ENCODE data around the gene ZNF747. TPM values are rescaled to one million over a fixed set of nuclear protein-coding genes. Genes with fewer than 3 reads are reported as not detected.

ZNF747 gene
- total RNA-seq, 1 experiment from 2014 or later: 10.6 TPM

- CTCF ChIA-PET: interaction anchor here (0.6 kb wide), 1 partner anchor 407 kb away, joined by 5 read pairs; no protein-coding TSS in a partner anchor
- H3K36me3 ChIP-seq (ENCODE audit: insufficient read depth, low read length, poor library complexity, severe bottlenecking): no peaks in the 10 kb centered on the region
- H3K9me3 ChIP-seq (ENCODE audit: low read depth, low read length, poor library complexity, severe bottlenecking): no peaks in the 10 kb centered on the region
- no peak for TF ChIP-seq CTCF (conservative IDR thresholded peaks at IDR 0.05; ENCODE audit: low read depth, low read length)
- no peak for TF ChIP-seq EZH2 (IDR thresholded peaks at IDR 0.05; ENCODE audit: borderline replicate concordance, low read depth, low read length, poor library complexity, severe bottlenecking)
- no TSS peak for BruUV-seq (replicated peaks)
- intact Hi-C loops (cut with micrococcal nuclease; ENCODE audit: unreplicated experiment): loop anchor here (10.0 kb wide), 1 partner anchor 49 kb away; the partner anchor contains the start of gene SEPHS2
- H3K4me1 ChIP-seq (ENCODE audit: insufficient read depth, low read length, poor library complexity, severe bottlenecking): no peaks in the 10 kb centered on the region
- no peak overlapping the region for H3K27ac ChIP-seq (ENCODE audit: low read depth, low read length, poor library complexity, severe bottlenecking)
- H3K27me3 ChIP-seq (replicated peaks; ENCODE audit: insufficient read depth, low read depth, low read length, poor library complexity): no peaks in the 10 kb centered on the region
- no peak overlapping the region for H3K4me3 ChIP-seq (ENCODE audit: low read depth, low read length, poor library complexity, severe bottlenecking)
- POLR2A ChIA-PET (ENCODE audit: low non-redundant PET): no interaction called here
- DNase-seq (ENCODE audit: low spot score): no peak
These were observed 40.6 kb downstream of the ZNF747 start for GRCh38 chr16:30493941-30494488.

GRCh38 chr16:30491744-30492308 lies 42.8 kb downstream of the ZNF747 start:
- POLR2A ChIA-PET (ENCODE audit: low non-redundant PET): no interaction called here
- TF ChIP-seq EZH2 (IDR thresholded peaks at IDR 0.05; ENCODE audit: borderline replicate concordance, low read depth, low read length, poor library complexity, severe bottlenecking) (no peak), CTCF (conservative IDR thresholded peaks at IDR 0.05; ENCODE audit: low read depth, low read length) (no peak)
- DNase-seq (ENCODE audit: low spot score): peak; percentile 86
- no peak overlapping the region for H3K4me3 ChIP-seq (ENCODE audit: low read depth, low read length, poor library complexity, severe bottlenecking)
- no peak overlapping the region for H3K27ac ChIP-seq (ENCODE audit: low read depth, low read length, poor library complexity, severe bottlenecking)
- H3K4me1 ChIP-seq (ENCODE audit: insufficient read depth, low read length, poor library complexity, severe bottlenecking): no peaks in the 10 kb centered on the region
- no peaks in the 10 kb centered on the region for H3K27me3 ChIP-seq (replicated peaks; ENCODE audit: insufficient read depth, low read depth, low read length, poor library complexity)
- no peaks in the 10 kb centered on the region for H3K36me3 ChIP-seq (ENCODE audit: insufficient read depth, low read length, poor library complexity, severe bottlenecking)
- intact Hi-C loops (cut with micrococcal nuclease; ENCODE audit: unreplicated experiment): loop anchor here (10.0 kb wide), 1 partner anchor 47 kb away; the partner anchor contains the start of gene SEPHS2
- CTCF ChIA-PET: interaction anchor here (0.6 to 1.4 kb wide), 3 partner anchors 23 to 67 kb away, joined by 3 to 6 read pairs (median 3); partner anchors contain the start of gene DCTPP1
- BruUV-seq (replicated peaks): no TSS peak
- H3K9me3 ChIP-seq (ENCODE audit: low read depth, low read length, poor library complexity, severe bottlenecking): no peaks in the 10 kb centered on the region

- intact Hi-C loops (cut with micrococcal nuclease; ENCODE audit: unreplicated experiment): loop anchor here (10.0 kb wide), 1 partner anchor 46 kb away; the partner anchor contains the start of gene SEPHS2
- POLR2A ChIA-PET (ENCODE audit: low non-redundant PET): no interaction called here
These were observed 43.4 kb downstream of the ZNF747 start for GRCh38 chr16:30491229-30491628.

More at GRCh38 chr16:30491229-30491628, 43.4 kb downstream of the ZNF747 start:
- CTCF ChIA-PET: interaction anchor here (1.3 to 1.4 kb wide), 2 partner anchors 61 to 67 kb away, joined by 3 to 6 read pairs; partner anchors contain the start of gene DCTPP1
- no peak for DNase-seq (ENCODE audit: low spot score)
- Histone ChIP-seq H3K27me3 (replicated peaks; ENCODE audit: insufficient read depth, low read depth, low read length, poor library complexity) (no peaks in the 10 kb centered on the region), H3K9me3 (ENCODE audit: low read depth, low read length, poor library complexity, severe bottlenecking) (no peaks in the 10 kb centered on the region), H3K36me3 (ENCODE audit: insufficient read depth, low read length, poor library complexity, severe bottlenecking) (no peaks in the 10 kb centered on the region), H3K4me1 (ENCODE audit: insufficient read depth, low read length, poor library complexity, severe bottlenecking) (no peaks in the 10 kb centered on the region), H3K27ac (ENCODE audit: low read depth, low read length, poor library complexity, severe bottlenecking) (no peak overlapping the region), H3K4me3 (ENCODE audit: low read depth, low read length, poor library complexity, severe bottlenecking) (no peak overlapping the region)
- BruUV-seq (replicated peaks): no TSS peak
- TF ChIP-seq EZH2 (IDR thresholded peaks at IDR 0.05; ENCODE audit: borderline replicate concordance, low read depth, low read length, poor library complexity, severe bottlenecking) (no peak), CTCF (conservative IDR thresholded peaks at IDR 0.05; ENCODE audit: low read depth, low read length) (no peak)

Measured in A673 (cell line).